Measurements from ENCODE around the gene TGFBR3.
A peak's percentile ranks its signal among the peaks of the same experiment; 100 is the strongest.

TGFBR3 gene

DNA sequence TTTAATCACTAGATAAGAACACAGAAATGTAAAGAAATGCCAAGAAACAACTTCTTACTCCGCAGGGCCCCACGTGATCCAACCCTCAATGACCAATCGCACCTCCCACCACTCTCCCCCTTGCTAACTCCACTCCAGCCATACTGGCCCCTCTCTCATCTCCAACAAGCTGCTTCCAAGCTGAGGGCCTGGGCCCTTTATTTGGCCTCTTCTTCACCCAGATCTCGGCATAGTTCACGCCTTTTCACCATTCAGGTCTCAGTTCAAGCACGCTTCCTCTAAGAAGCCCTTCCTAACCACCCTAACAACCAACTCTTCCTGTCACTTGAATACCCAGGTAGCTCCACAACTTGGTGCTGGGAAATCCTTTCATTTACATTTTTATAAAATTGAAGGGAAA is 110.7 kb downstream of the TGFBR3 start:
- no peak for DNase-seq

DNA sequence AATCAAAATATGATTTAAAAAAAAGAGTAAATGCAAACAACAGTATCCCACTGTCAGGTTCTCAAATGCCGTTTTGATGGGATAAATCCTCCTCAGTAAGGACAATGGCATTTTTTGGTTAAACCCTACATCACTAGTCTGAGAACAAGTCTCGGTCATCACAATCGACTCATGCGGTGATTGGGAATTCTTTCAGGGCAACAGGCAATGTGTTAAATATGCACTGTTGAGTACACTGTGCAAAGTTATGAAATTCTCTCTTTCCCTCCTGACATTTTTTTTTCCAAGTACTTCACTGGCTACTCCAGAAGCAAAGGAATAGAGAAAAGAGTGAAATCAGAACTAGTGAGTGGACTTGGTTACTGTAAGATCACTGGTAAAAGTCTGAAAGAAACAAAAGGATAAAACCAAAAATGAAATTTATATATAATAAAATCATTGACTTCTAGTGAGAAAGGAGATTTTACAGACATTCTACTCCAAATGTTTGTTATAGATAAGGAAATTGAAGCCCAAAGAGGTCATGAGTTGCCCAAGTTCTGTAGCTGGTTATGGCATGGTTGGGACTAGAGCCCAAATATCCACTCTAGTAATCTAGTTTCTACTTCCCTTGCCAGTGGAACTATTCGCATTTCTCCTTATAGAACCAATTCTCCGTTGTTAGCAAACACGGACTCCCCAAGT is 111.3 kb downstream of the TGFBR3 start:
- DNase-seq: no peak

DNA sequence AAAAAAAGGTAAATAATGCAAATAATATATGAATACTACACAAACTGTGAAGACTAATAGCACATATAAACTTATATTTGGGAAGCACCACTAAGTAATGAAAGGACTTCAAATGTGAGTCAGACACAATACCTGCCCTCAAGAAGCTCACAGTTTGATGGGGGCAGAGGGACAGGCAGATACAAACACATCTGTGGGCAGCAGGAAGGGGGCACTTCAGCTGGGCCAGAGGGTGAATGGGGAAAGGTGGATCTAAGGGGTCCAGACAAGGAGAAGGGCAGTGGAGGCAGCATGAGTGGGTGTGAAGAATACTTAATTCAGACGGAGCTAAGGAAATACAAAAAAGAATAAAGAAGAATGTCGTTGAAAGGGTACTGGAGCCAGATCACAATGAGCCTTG is 114.2 kb downstream of the TGFBR3 start:
- DNase-seq: no peak

DNA sequence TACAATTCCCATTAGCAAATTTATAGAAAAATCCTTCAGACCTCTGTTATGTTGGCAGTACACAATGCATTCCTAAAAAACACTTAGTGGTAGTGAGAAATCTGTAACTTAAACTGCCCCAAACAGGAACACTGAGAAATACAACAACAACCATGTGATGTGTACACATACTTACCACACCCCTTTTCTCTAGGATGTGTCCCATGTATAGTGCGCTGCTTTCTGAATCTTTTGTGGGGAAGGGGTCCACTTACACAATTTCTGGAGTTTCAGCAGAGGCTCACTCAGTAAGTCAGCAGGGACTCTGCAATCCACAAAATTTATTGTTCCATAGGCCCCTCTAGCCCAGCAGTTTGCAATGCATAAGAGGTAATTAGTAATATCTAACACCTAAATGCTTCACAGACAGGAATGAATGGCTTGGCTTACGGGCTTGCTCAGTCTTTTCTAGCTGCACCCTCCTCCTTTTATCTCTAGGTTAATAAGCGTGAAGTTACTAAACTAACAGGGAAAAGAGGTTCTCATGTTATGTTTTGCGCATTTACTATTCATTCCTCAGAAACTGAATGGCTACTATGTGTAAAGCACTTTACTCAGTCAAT is 115.2 kb downstream of the TGFBR3 start:
- DNase-seq: no peak

DNA sequence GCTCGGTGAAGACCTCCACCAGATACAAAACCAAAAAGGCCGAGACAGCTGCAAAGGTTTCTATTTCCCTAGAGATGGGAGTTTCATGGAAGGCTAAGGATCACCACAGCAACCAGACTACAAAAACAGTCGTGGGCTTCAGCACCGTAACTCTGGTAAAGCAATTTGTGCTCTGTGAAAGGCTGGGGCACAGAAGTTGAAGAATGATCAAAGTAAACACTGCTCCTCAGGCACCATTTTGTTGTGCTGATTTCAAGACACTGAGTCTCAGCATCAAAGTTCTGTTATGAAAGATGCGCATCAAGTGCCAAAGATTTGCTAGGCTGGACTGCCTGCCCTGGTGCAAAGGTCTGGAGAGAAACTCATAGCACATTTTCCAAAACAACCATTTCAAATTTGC is 116.2 kb downstream of the TGFBR3 start:
- no peak for DNase-seq

DNA sequence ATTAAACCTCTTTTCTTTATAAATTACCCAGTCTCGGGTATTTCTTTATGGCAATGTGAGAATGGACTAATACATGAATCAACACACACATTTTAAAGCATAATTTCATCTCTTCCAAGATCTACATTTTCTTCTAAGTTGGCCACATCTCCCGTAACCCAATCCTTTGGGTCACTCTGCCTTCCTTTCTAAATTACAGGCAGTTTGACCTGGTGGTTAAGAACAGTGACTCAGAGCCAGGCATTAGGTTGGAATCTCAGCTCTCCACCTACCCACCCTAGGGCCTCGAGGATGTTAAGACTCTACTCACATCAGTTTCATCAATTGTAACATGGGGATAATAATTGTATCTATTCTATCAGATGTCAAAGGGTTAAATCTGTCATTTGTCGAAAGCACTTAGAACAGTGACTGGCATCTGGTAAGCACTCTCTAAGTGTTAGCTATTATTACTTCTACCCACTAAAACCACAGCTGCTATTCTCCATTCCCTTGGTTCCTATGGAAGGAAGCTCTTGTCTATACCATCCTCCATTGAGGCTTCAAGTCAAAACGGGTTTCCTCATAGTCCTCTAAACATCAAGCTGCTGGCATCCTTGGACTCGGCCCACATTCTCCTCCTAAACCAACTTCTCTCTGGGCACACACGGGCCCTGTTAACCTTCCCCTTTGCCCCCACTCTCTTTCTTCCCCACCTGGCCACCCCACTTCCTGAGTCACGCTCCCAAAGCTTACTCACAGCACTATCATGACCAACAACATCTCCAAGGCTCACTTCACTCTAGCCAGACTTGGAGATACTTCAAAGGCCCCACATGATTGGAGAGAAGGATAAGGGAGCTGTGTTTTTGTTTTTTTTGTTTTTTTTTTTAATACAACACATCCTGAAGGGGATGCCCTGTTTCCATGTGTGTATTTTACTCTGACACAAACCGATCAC is 116.9 kb downstream of the TGFBR3 start:
- no peak for DNase-seq

DNA sequence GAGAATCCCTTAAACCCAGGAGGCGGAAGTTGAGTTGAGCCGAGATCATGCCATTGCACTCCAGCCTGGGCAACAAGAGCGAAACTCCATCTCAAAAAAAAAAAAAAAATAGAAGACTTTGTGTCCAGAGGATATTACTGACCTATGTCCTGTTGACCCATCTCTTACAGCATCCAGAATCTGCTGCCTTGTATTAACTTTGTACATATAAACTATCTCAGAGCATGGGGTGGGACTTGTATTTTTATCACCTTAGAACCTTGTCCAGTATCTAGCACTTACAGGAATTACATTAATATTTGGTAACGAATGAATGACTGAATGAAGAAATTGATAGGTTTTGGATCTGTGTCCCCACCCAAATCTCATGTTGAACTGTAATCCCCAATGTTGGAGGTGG is 117.8 kb downstream of the TGFBR3 start:
- no peak for DNase-seq

DNA sequence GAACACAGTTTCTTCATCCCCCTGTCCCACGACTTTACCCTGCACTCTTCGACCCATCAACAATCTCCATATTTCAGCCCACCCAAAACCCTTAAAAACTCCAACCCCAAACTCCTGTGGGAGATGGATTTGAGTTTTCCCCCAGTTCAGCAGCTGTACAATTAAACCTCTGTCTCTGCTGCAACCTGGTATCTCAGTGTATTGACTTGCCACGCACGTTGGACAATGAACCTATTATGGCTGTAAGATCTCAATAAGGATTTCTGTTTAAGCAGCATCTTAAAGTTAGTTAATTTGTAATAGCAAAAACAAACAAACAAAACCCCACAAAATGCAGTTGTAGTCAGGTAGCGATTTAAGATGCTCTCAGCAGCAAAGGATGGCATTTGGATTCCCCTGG is 119.1 kb downstream of the TGFBR3 start:
- DNase-seq: no peak

DNA sequence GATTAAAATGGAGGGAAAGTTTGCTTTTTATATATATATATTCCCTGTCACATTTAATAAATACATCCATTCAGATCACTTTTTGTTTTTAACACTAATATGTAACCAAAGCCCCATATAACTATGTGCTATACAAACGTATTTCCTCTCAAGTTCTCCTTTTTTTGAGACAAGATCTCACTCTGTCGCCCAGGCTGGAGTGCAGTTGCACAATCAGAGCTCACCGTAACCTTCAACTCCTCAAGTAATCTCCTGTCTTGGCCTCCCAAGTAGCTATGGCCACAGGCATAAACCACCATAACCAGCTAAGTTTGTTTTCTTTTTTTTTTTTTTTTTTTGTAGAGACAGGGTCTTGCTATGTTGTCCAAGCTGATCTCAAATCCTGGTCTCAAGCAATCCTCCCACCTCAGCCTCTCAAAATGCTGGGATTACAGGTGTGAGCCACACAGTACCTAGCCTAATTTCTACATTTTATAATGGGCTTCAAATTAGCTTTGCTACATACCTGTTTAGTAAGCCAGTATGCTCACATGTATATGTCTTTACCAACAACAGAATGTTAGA is 120.0 kb downstream of the TGFBR3 start:
- DNase-seq: no peak

DNA sequence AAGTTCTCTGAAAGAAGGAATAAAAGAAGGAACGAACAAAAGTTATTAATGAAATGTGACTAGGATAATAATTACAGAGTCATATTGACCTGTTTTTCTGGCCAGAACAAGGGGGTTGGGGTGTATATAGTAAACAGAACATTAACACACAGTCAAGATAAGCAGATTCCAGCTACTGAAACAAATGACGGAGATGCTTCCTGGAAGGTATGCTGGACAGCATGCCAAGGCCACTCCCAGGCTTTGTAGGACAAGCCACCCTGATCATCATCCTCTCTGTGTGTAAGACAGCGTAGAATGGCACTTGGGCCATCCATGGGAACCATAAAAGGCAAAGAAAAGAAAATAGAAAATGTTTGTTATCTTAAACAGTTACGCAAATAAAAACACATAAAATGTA is 120.7 kb downstream of the TGFBR3 start:
- no peak for DNase-seq

DNA sequence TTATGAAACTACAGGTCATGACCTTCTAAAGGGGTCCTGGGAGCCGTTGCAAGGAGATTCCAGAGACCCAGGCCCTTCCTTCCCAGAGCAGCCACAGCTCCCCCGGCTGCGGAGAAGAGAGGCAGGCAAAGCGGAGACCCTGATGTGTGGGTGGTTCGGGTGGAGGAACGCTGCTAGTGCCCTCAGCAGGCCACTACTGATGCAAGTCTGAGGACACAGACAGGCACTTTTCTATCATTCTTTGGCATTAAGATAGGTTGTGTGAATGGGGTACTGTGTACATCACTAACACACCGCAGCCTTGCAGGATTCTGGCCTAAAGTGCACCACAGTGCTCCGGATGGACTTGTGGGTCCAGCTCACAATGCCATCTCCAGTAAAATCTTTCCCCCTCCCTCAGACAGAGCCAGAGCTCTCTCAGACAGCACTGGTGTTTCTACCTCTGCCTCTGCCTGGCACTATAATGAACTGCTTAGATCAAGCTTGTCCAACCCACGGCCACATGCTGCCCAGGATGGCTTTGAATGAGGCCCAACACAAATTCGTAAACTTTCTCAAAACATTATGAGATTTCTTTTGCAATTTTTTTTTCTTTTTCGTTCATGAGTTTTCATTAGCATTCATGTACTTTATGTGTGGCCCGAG is 121.4 kb downstream of the TGFBR3 start:
- no peak for DNase-seq

DNA sequence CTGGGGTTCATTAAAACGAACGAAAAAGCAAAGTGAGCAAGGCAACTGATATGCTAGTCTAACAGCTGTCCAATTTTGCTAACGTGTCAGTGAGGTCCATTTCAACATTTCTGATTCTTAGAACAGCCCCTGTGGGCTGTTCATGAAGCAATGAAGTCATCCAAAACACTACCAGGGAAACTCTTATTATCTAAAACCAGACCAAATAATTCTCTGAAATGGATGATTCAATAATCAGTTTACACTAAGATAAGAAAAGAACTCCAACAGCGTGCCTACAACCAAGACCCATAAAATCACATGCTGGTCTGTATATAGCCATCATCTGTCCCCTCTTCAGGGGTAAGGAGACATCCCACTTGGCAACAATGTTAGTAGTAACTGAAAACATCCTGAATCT is 122.7 kb downstream of the TGFBR3 start:
- DNase-seq: no peak

DNA sequence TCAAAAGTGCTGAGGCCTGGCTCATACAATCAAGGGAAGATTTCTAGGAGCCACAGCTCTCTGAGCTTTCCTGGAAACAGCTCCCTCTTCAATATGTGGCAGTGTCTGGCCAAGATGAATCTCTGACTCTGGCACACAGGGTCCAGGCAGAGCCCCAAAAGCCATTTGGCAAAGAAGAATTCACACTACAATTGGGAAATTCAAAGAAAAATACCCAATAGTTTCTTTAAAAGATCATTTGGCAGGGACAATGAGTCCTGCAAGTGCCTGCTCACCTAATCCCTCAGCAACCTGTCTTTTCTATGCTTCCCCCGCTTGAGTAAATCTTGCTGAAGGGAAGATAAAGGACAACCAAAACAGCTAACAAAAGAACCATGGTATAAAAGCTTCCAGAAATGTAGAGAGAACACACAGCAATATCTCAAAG is 124.6 kb downstream of the TGFBR3 start:
- DNase-seq: no peak

DNA sequence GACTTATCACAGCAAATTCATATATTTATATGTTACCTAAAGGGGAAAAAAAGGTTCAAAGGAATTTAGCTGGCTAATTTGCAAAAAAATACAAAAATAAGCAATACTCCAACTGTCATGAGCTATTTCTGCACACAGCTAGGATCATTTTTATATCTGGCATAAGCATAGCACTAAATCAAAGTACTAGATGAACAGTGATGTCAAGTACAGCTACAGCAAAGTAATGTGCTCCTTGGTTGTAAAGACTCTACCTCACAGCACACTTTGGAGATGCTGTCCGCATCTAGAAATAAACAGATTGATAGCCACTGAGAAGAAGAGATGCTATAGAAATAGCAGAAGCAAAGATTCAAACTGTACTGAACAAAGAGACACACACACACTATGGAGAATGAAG is 125.4 kb downstream of the TGFBR3 start:
- no peak for DNase-seq

DNA sequence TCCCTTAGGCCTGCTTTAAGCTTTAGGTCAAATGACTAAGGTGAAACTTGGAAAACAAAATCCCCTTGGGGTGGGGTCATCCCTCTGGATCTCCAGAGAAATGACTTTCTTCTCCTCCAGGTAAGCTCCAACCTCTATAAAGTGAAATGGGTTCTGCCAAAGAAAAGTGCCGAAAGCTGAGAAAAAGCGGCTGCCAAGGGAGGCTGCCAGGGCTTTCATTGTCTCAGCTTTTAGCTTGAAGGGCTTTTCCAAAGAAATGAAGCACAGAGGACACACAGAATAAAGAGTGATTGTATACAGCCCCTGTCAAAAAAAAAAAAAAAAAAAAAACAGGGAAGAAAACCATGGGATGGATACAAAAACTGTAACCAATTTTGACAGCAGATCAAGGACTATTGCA is 126.9 kb downstream of the TGFBR3 start:
- DNase-seq: no peak

DNA sequence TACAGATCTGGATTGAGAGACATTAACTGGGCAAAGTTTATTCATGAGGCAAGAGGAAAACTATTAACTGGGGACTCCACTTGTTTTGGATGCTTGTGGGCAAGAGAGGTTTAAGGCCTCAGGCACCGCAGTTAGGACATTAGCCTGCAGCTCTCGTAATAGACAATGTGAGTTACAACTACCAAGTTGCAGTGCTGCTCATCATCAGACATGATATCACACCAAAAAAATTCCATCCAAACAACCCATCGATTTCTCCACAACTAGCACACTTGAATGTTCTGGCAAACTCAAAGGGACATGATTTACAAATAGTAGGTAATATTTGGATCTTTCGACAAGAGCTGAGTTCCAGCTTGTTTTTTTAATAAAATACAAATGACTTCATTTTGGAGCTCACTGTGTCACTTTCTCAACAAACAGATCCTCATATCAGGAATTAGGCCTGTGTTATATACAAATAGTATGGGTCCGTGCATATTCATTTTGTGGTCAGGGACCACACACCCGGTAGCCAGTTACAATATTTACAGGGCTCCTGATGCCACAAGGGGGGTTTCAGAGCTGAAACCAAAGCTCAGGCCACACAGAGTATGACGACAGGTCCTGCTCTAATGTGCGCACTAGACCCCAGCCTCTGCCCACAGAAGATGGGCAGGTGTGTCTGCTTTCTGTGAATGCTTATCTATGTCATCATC is 128.0 kb downstream of the TGFBR3 start:
- DNase-seq: peak; percentile 43

DNA sequence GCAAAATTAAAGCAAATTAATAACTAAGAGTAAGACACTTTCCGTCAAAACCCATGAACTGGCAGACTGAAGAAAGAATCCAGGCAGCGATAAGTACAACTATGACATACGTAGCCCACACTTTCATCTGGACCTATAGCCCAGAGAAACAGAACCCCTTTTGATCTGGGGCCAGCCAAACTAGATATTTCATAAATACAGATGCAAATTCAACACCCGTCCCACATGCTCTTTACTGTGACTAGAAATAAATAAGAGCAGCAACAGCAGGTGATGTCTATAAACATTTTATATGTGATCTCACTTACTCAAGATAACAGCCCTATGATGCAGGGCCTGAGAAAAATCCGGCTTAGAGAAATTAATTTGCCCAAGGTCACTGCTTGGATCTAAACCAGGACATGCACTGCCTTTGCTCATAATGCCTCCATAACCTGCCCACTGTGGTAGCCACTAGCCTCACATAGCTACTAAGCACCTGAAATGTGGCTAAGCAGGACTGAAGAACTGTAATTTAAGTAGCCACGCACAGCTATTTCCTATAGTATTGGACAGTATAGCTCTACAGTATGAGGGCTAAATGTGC is 130.2 kb downstream of the TGFBR3 start:
- DNase-seq: no peak

DNA sequence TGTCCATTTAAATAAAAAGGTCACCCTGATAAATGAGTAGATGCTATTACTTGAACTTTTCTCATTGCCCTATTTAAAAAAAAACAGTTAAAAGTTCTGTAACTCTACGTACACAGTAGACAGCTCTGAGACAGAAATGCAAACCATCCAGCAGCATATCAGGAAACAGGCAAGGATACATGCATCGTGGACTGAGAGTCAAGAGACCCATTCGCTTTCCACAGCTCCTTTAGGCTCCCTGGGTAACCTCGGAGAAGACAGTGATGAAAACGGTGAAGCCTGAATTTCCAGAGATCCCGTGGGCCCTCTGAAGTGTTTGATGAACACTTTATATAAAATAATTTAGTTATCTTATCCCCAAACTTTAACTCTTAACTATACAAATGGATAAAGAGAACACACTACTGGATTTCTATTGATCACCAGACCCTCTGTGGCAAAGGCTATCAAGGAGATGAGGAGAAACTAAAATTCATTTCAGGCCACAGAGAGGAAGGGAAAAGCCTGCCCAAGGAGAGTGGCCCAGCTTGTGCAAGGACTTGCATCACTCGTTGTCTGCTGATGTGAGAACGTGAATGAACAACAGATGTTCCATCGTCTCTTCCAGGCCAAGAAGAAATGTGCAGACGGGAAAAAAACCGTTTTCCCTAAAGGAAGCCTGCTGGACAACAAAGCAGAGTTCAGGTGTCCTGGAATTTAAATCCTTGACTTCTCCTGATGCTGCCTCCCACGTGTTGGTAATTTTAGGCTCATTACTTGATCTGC is 131.0 kb downstream of the TGFBR3 start:
- no peak for DNase-seq

DNA sequence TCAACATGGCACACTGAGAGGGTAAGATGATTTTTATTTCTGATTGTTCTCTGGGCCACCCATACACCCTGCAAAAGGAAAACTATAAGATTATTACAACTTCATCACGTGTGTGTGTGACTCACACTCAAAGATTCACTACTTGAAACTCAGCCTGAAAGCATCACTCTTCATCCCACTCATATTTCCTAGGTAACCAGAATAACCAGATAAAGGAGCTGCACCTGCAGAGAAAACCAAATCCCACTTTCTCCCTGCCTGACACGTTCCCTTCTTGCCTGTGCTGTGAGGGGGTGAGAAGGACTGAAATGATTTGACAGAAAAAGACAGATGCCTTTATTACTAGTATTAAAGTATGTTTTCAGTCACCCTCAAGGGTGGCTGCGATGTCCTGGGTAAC is 131.6 kb downstream of the TGFBR3 start:
- no peak for DNase-seq

DNA sequence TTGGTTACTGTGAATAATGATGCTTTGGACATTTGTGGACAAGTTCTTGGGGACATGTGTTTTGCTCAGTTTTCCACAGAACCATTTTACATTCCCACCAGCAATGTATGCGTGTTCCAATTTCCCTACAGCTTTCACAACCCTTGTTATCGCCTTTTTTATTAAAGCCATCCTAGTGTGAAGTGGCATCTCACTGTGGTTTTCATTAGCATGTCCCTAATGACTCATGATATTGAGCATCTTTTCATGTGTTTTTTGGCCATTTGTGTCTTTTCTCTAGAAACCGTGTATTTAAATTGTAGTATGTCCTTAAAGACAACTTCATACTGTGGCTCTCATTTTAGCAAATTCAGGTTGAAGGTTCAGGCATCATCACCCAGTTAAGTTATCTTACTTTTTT is 132.1 kb downstream of the TGFBR3 start:
- no peak for DNase-seq

DNA sequence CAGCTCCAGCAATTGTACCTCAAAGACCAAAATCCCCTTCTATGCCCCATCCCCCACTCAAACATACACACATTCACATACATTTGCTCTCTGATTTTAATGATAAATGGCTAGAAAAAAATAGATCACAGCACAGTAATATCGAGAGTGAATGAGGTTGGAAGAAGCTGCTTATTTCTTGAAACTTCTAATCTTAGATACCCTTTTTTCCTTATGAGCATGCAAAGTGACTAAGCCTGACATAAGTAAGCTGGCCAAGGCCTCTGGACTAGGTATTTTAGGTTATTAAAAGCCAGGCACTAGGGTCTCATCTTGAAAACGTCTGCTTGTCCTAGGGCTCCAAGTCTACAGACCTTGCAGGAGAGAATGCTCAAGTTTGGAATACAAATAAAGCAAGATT is 133.6 kb downstream of the TGFBR3 start:
- DNase-seq: no peak

All from T1000 (cell line).